ENCODE data around the gene TTLL5. TPM values are rescaled to one million over a fixed set of nuclear protein-coding genes. Genes with fewer than 3 reads are reported as not detected.
A peak's percentile ranks its signal among the peaks of the same experiment; 100 is the strongest.

The TTLL5 gene
- polyA plus RNA-seq, 1 of the 3 experiments (the other 2 are of a cell fraction), result 9.6 TPM

DNA sequence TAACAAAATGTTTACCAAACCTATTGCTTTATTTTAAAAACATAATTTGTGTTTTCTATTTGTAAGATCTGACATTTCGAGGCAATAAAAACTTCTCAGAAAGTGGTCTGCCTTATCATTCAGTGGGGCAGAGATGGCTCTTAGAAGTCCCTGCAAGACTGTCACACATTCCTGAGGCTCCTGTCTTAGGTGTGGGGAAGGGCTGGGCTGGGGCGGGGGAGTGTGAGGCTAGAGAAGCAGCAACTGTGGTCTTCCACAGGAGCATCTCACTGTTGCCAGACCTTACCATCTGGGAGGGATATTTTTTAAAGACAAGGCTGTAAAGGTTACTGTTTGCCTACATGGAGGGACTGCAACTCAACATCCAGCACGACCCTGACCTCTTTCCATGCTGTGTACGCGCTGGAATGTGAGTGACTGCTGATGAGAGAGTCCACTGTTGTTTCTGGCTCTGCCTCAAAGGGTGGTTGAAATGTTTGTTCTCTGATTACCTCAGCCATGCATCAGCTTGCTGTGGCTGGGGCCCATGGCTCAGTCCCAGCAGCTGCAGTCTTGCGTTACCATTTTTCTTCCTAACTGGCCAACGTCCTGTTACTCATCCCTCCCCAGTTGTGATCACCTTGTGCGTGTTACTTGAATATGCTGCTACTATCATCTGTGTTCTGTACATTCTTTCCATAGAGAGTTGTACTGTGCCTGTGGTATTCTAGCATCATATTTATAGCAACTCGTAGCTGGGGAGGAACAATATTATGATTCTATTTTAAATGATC lies 12.8 kb upstream of the TTLL5 start (continued):
- no peak for TF ChIP-seq FOXJ3 (CRISPR knock-in tag; IDR thresholded peaks at IDR 0.05)
- peak; percentile 15; the same call in 1 of the 2 replicates for TF ChIP-seq FOSL2 (IDR thresholded peaks at IDR 0.05; ENCODE audit: borderline replicate concordance, low read depth)
- TF ChIP-seq RCOR1 (IDR thresholded peaks at IDR 0.05; ENCODE audit: low read length), result no peak
- TF ChIP-seq JUND (IDR thresholded peaks at IDR 0.05), result 0 out of 2 replicates have a peak, but pooled peaks have one; percentile 26
- TF ChIP-seq CHD2 (IDR thresholded peaks at IDR 0.05; ENCODE audit: low read length, partially characterized antibody), result no peak
- TF ChIP-seq, protein P1, sequence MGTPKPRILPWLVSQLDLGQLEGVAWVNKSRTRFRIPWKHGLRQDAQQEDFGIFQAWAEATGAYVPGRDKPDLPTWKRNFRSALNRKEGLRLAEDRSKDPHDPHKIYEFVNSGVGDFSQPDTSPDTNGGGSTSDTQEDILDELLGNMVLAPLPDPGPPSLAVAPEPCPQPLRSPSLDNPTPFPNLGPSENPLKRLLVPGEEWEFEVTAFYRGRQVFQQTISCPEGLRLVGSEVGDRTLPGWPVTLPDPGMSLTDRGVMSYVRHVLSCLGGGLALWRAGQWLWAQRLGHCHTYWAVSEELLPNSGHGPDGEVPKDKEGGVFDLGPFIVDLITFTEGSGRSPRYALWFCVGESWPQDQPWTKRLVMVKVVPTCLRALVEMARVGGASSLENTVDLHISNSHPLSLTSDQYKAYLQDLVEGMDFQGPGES (IDR thresholded peaks at IDR 0.05; ENCODE audit: low read depth, low read length), result no peak
- TF ChIP-seq TEAD4 (IDR thresholded peaks at IDR 0.05; ENCODE audit: borderline replicate concordance, insufficient read depth), result peak; percentile 28; the same call in 1 of the 2 replicates
- peak; percentile 18; the same call in 1 of the 2 replicates for TF ChIP-seq POLR2AphosphoS5 (IDR thresholded peaks at IDR 0.05; ENCODE audit: low read depth, low read length)
- no peak for TF ChIP-seq RXRA (IDR thresholded peaks at IDR 0.05; ENCODE audit: borderline replicate concordance, low read depth)
- TF ChIP-seq, protein P2, sequence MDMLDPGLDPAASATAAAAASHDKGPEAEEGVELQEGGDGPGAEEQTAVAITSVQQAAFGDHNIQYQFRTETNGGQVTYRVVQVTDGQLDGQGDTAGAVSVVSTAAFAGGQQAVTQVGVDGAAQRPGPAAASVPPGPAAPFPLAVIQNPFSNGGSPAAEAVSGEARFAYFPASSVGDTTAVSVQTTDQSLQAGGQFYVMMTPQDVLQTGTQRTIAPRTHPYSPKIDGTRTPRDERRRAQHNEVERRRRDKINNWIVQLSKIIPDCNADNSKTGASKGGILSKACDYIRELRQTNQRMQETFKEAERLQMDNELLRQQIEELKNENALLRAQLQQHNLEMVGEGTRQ (IDR thresholded peaks at IDR 0.05; ENCODE audit: borderline replicate concordance, low read depth, low read length), result no peak
- no peak for TF ChIP-seq FOXM1 (IDR thresholded peaks at IDR 0.05; ENCODE audit: low read depth)
- no peak for TF ChIP-seq SIN3A (IDR thresholded peaks at IDR 0.05; ENCODE audit: borderline replicate concordance, low read depth, low read length)
- TF ChIP-seq RAD21 (IDR thresholded peaks at IDR 0.05; ENCODE audit: low read length), result no peak
- TF ChIP-seq, protein P3, sequence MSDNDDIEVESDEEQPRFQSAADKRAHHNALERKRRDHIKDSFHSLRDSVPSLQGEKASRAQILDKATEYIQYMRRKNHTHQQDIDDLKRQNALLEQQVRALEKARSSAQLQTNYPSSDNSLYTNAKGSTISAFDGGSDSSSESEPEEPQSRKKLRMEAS (IDR thresholded peaks at IDR 0.05; ENCODE audit: low read depth), result no peak
- TF ChIP-seq TCF12 (IDR thresholded peaks at IDR 0.05), result peak; percentile 69; the same call in 1 of the 2 replicates

DNA sequence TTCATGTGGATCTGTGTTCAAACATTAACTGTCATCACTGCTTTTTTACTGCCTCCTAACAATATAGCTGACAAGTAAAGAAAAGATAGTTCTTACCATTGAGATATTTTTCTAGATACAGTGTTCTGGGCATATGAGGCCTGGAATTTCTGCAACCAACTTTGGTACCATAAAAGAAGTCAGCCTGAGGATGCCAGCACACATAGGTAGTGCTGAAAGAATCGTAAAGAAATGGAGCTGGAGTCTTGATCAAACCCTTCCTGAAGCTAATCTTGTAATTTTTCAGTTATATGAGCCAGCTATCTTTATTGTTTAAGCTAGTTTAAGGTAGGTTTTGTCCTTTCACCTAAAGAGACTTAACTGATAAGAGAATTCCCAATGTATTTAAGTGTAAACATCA lies 11.7 kb upstream of the TTLL5 start:
- no peak for DNase-seq
- peaks cover 6% of the 10 kb centered on the region for H3F3A ChIP-seq (replicated peaks; ENCODE audit: insufficient read depth)
- ChIA-PET POLR2A (no interaction called here), CTCF (interaction anchor here (1.0 to 11.4 kb wide), 4 partner anchors 8 to 161 kb away, joined by 3 to 439 read pairs (median 30); partner anchors contain the start of gene FLVCR2)
- H2AFZ ChIP-seq (ENCODE audit: low read depth), result no peak overlapping the region
- no peaks in the 10 kb centered on the region for H3K4me1 ChIP-seq (ENCODE audit: control insufficient read depth in 1 of 2, insufficient read depth in 2 of 2, low read depth in 1 of 2, low read length in 1 of 2)
- 95% methylated on average over 1 of the region's 1 CpG for WGBS (ENCODE audit: low lambda C conversion rate)
- TF ChIP-seq, protein P4, sequence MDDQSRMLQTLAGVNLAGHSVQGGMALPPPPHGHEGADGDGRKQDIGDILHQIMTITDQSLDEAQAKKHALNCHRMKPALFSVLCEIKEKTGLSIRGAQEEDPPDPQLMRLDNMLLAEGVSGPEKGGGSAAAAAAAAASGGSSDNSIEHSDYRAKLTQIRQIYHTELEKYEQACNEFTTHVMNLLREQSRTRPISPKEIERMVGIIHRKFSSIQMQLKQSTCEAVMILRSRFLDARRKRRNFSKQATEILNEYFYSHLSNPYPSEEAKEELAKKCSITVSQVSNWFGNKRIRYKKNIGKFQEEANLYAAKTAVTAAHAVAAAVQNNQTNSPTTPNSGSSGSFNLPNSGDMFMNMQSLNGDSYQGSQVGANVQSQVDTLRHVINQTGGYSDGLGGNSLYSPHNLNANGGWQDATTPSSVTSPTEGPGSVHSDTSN (IDR thresholded peaks at IDR 0.05), result no peak
- TF ChIP-seq YY1 (IDR thresholded peaks at IDR 0.05; ENCODE audit: low read depth), result no peak
- no peak for TF ChIP-seq FOXM1 (IDR thresholded peaks at IDR 0.05; ENCODE audit: low read depth)
- TF ChIP-seq MEF2A (IDR thresholded peaks at IDR 0.05; ENCODE audit: borderline replicate concordance, low read depth), result no peak
- TF ChIP-seq FOSL2 (IDR thresholded peaks at IDR 0.05; ENCODE audit: borderline replicate concordance, low read depth), result no peak
- TF ChIP-seq, protein P3 (IDR thresholded peaks at IDR 0.05; ENCODE audit: low read depth), result no peak
- no peak for TF ChIP-seq RFX5 (IDR thresholded peaks at IDR 0.05; ENCODE audit: low read length)
- TF ChIP-seq, protein P2 (IDR thresholded peaks at IDR 0.05; ENCODE audit: borderline replicate concordance, low read depth, low read length), result no peak
- no peak for TF ChIP-seq RAD21 (IDR thresholded peaks at IDR 0.05; ENCODE audit: low read length)
- TF ChIP-seq NRF1 (IDR thresholded peaks at IDR 0.05; ENCODE audit: low read depth, low read length), result no peak
- no peak for TF ChIP-seq JUND (IDR thresholded peaks at IDR 0.05)
- H3K36me3 ChIP-seq (replicated peaks in 1 of 2; ENCODE audit: control insufficient read depth in 1 of 2, insufficient read depth in 2 of 2, low read length in 1 of 2), result peaks cover 23 to 33% of the 10 kb centered on the region in 2 experiments
- H3K4me3 ChIP-seq (ENCODE audit: low read depth in 2 of 2, low read length in 1 of 2), result no peak overlapping the region
- H3K9ac ChIP-seq, result no peak overlapping the region
- no peaks in the 10 kb centered on the region for H3K27me3 ChIP-seq (ENCODE audit: insufficient read depth)
- no peak overlapping the region for H3K27ac ChIP-seq (ENCODE audit: low read depth in 2 of 2, low read length in 1 of 2)
- H3K79me2 ChIP-seq (ENCODE audit: insufficient read depth), result no peaks in the 10 kb centered on the region
- no peak overlapping the region for H3K4me2 ChIP-seq
- peaks cover 4% of the 10 kb centered on the region; the same call in 1 of the 2 replicates for H4K20me1 ChIP-seq (ENCODE audit: insufficient read depth)
- no peaks in the 10 kb centered on the region for H3K9me2 ChIP-seq
- no peaks in the 10 kb centered on the region for H3K9me3 ChIP-seq

Measured in SK-N-SH (cell line).